GM19193 (cell line): ENCODE data around the gene TAF1B.

ENCODE experiments used
- POLR2A ChIP-seq: IDR thresholded peaks from 4 replicates; pipeline ENCODE4 v1.6.1; 2011; ENCODE audit not compliant: insufficient read depth, insufficient read length; ENCODE audit errors: extremely low read depth

Gene TAF1B

GRCh38 chr2:9951522-9952285 is 108.4 kb downstream of the TAF1B start, which contains the start of gene GRHL1:
TSS of gene GRHL1 (plus strand) at chr2:9951693. CDS start at chr2:9951834, 141 bp downstream.
- TF ChIP-seq POLR2A = no peak

GRCh38 chr2:9952286-9952737 is 109.0 kb downstream of the TAF1B start:
- TF ChIP-seq POLR2A = no peak

GRCh38 chr2:9952856-9953503 is 109.7 kb downstream of the TAF1B start:
- no peak for TF ChIP-seq POLR2A

GRCh38 chr2:9954136-9954535 is 110.9 kb downstream of the TAF1B start:
- no peak for TF ChIP-seq POLR2A

- TF ChIP-seq POLR2A = no peak
Measured at GRCh38 chr2:9958057-9958456, 114.8 kb downstream of the TAF1B start.

GRCh38 chr2:9959262-9959661 is 116.0 kb downstream of the TAF1B start:
- TF ChIP-seq POLR2A = no peak

GRCh38 chr2:9961013-9961412 is 117.7 kb downstream of the TAF1B start:
- TF ChIP-seq POLR2A = no peak

GRCh38 chr2:9964334-9964980 is 121.2 kb downstream of the TAF1B start:
- TF ChIP-seq POLR2A = no peak

- no peak for TF ChIP-seq POLR2A
Measured at GRCh38 chr2:9965119-9965822, 122.0 kb downstream of the TAF1B start.

GRCh38 chr2:9966491-9967022 is 123.3 kb downstream of the TAF1B start:
- no peak for TF ChIP-seq POLR2A

GRCh38 chr2:9967053-9967775 is 123.9 kb downstream of the TAF1B start:
- no peak for TF ChIP-seq POLR2A

- TF ChIP-seq POLR2A = no peak
Measured at GRCh38 chr2:9968553-9969497, 125.6 kb downstream of the TAF1B start.
